Fibroblast of lung (primary cell): ENCODE results near the gene TBX4. TPM values are rescaled to one million over a fixed set of nuclear protein-coding genes. Genes with fewer than 3 reads are reported as not detected.

ENCODE experiments used
- DNase-seq, 2 donors: peaks; one replicate each; pipeline versions ENCODE4 v3.0.0 to v3.0.0-alpha.2; 2010; ENCODE audit warnings: low read depth in 2 of 2
- H2AFZ ChIP-seq: 2 replicates; pipeline ENCODE4 v1.5.1; 2012; ENCODE audit warnings: low read length, control low read depth, inconsistent platforms
- H3K27ac ChIP-seq: 2 replicates; pipeline ENCODE4 v1.5.1; 2011; ENCODE audit warnings: low read length, control low read depth; ENCODE audit not compliant: insufficient read depth
- H3K27me3 ChIP-seq: 2 replicates; pipeline ENCODE4 v1.5.1; 2011; ENCODE audit warnings: mild to moderate bottlenecking, low read length; ENCODE audit not compliant: control insufficient read depth, insufficient read depth
- H3K36me3 ChIP-seq: 2 replicates; pipeline ENCODE4 v1.5.1; 2011; ENCODE audit warnings: low read length; ENCODE audit not compliant: control insufficient read depth, insufficient read depth
- H3K4me1 ChIP-seq: 2 replicates; pipeline ENCODE4 v1.5.1; 2011; ENCODE audit warnings: low read length; ENCODE audit not compliant: control insufficient read depth, insufficient read depth; ENCODE audit errors: extremely low read depth
- H3K4me2 ChIP-seq: 2 replicates; pipeline ENCODE4 v1.5.1; 2011; ENCODE audit warnings: low read length, control low read depth; ENCODE audit not compliant: insufficient read depth; ENCODE audit errors: extremely low read depth
- H3K4me3 ChIP-seq, 4 experiments: fragments of 200-600 bp in 1 of 4; sonication (generic) in 1 of 4; replicated peaks in 1 of 4; 2 replicates each; pipeline ENCODE4 v1.5.1; 2011 to 2016; ENCODE audit warnings: low read length in 4 of 4, low read depth in 3 of 4, mild to moderate bottlenecking in 3 of 4, control low read depth in 2 of 4, inconsistent platforms in 1 of 4, mixed read lengths in 1 of 4; ENCODE audit not compliant: insufficient read depth in 1 of 4; ENCODE audit errors: control extremely low read depth in 1 of 4
- H3K79me2 ChIP-seq: 2 replicates; pipeline ENCODE4 v1.5.1; 2012; ENCODE audit warnings: mild to moderate bottlenecking, low read length, inconsistent platforms; ENCODE audit not compliant: control insufficient read depth, insufficient read depth
- H3K9ac ChIP-seq: 2 replicates; pipeline ENCODE4 v1.5.1; 2011; ENCODE audit warnings: mild to moderate bottlenecking, low read length, control low read depth; ENCODE audit not compliant: insufficient read depth
- H3K9me3 ChIP-seq: 2 replicates; pipeline ENCODE4 v1.5.1; 2012; ENCODE audit warnings: low read depth, low read length; ENCODE audit not compliant: control insufficient read depth, insufficient read depth
- H4K20me1 ChIP-seq: 2 replicates; pipeline ENCODE4 v1.5.1; 2011; ENCODE audit warnings: low read length; ENCODE audit not compliant: control insufficient read depth, insufficient read depth; ENCODE audit errors: extremely low read depth
- CTCF ChIP-seq, 2 donors: IDR thresholded peaks in 1 of 2; conservative IDR thresholded peaks in 1 of 2; 1 replicate in 1 of 2; 2 replicates in 1 of 2; pipeline ENCODE4 v1.5.1; 2011 to 2012; ENCODE audit warnings: low read length in 2 of 2, control low read depth in 1 of 2, inconsistent platforms in 1 of 2, low read depth in 1 of 2, mild to moderate bottlenecking in 1 of 2
- EZH2 ChIP-seq: IDR thresholded peaks from 2 replicates; pipeline ENCODE4 v1.5.1; 2012; ENCODE audit warnings: low read length, control low read depth, mild to moderate bottlenecking; ENCODE audit errors: missing control alignments
- polyA plus RNA-seq, 2 donors: library from polyadenylated mRNA; depleted of rRNA in 1 of 2; stranded (reverse) in 1 of 2; unstranded in 1 of 2; fragments of >200 nt; gene quantifications; 2 replicates each; pipeline ENCODE4 v1.2.1, GENCODE V29; 2011 to 2012; ENCODE audit warnings: missing spikeins in 1 of 2
- total RNA-seq: library from RNA; depleted of rRNA; stranded (reverse); fragments of >200 nt; gene quantifications from 2 replicates; pipeline ENCODE4 v1.2.1, GENCODE V29; 2014

TBX4 gene
- total and polyA plus RNA-seq, 2 donors (not counting 1 experiment from before 2014, with no cell fraction given): 44.1 to 93.9 TPM

DNA sequence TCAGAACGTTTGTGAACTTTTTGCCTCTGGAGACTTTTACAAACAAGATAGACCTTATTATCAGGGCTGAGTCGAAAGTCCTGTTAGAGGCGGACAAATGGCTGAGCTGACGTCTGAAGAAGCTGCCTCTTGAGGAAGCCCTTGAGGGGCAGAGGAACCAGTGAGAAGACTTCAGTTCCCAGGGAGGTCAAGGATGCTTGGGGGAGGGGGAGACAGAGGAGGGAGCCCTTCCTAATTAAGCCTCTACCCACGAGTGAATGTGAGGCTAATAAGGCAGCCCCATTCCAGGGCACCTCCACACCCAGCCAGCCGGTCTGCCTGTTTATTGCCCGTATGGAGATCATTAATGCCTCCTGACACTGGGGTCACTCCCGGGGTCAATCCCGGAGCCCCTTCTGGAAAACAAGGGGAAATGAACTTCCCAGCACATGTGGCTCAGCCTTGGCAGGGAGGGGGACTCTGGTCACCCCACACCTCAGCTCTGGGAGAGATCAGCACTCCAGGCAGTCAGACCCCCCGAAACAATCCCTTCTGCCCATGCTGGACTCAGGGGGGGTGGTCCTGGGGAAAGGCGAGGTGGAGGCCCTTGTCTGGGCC, 9.2 kb upstream of the TBX4 start:
- TF ChIP-seq CTCF (conservative IDR thresholded peaks at IDR 0.05 in 1 of 2, IDR thresholded peaks at IDR 0.05 in 1 of 2; ENCODE audit: low read depth in 1 of 2, low read length in 2 of 2) (no peak), EZH2 (no peak)
- Histone ChIP-seq H3K4me2 (no peak overlapping the region), H3K79me2 (no peaks in the 10 kb centered on the region), H3K4me3 (no peak overlapping the region), H3K9me3 (no peaks in the 10 kb centered on the region), H3K4me1 (peaks cover 2% of the 10 kb centered on the region), H2AFZ (no peak overlapping the region), H3K9ac (no peak overlapping the region), H3K27me3 (peaks cover 2% of the 10 kb centered on the region), H3K27ac (no peak overlapping the region), H3K36me3 (no peaks in the 10 kb centered on the region), H4K20me1 (no peaks in the 10 kb centered on the region)
- DNase-seq: no peak

- Histone ChIP-seq H3K27ac (no peak overlapping the region), H3K4me2 (no peak overlapping the region), H3K9me3 (no peaks in the 10 kb centered on the region), H4K20me1 (no peaks in the 10 kb centered on the region), H3K79me2 (no peaks in the 10 kb centered on the region), H3K36me3 (no peaks in the 10 kb centered on the region), H3K4me3 (no peak overlapping the region), H2AFZ (no peak overlapping the region), H3K9ac (no peak overlapping the region), H3K27me3 (no peaks in the 10 kb centered on the region), H3K4me1 (peaks cover 2% of the 10 kb centered on the region)
- TF ChIP-seq CTCF (conservative IDR thresholded peaks at IDR 0.05 in 1 of 2, IDR thresholded peaks at IDR 0.05 in 1 of 2; ENCODE audit: low read depth in 1 of 2, low read length in 2 of 2) (no peak), EZH2 (no peak)
- DNase-seq: no peak
Measured at GRCh38 chr17:61443475-61443882, 8.7 kb upstream of the TBX4 start.

DNA sequence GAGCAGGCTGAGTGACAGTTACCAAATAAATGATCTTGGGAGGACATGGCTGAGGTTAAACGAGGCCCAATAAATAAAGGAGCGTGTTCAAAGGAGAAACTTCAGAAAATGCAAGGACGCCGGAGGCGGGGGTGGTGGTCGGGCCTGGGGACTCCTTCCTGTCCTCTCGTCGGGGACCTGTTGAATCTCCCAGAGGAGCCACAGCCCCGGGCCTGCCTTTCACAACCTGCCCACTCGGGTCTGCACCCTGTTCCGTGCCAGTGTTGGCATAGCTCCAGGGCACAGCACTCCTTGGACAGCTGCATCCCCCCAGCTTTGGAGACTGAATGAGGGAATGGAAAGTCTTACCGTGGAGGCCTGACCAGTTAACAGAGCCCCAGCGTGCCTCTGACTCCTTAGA, 8.1 kb upstream of the TBX4 start:
- no peaks in the 10 kb centered on the region for H3K79me2 ChIP-seq
- TF ChIP-seq EZH2 (no peak), CTCF (conservative IDR thresholded peaks at IDR 0.05 in 1 of 2, IDR thresholded peaks at IDR 0.05 in 1 of 2; ENCODE audit: low read depth in 1 of 2, low read length in 2 of 2) (no peak)
- H3K4me2 ChIP-seq: no peak overlapping the region
- H3K4me3 ChIP-seq: no peak overlapping the region
- H4K20me1 ChIP-seq: no peaks in the 10 kb centered on the region
- H3K27ac ChIP-seq: no peak overlapping the region
- no peaks in the 10 kb centered on the region for H3K36me3 ChIP-seq
- no peaks in the 10 kb centered on the region for H3K27me3 ChIP-seq
- H3K4me1 ChIP-seq: peaks cover 2% of the 10 kb centered on the region
- no peaks in the 10 kb centered on the region for H3K9me3 ChIP-seq
- DNase-seq: no peak
- no peak overlapping the region for H3K9ac ChIP-seq
- H2AFZ ChIP-seq: no peak overlapping the region
